Left lung (tissue), 10 donors: Measurements from ENCODE around the gene CALML3. TPM values are rescaled to one million over a fixed set of nuclear protein-coding genes. Genes with fewer than 3 reads are reported as not detected.

Experiments used
- ATAC-seq: fragments of 200-7000 bp; cut with Tn5 transposase; one replicate; pipeline ENCODE4 v1.9.1; 2020; ENCODE audit warnings: moderate library complexity
- DNase-seq, 4 donors: peaks; one replicate each; pipeline ENCODE4 v3.0.0-alpha.2; 2013 to 2020
- H3K27ac ChIP-seq, 2 donors: fragments of 200-600 bp; sonication (generic) in 1 of 2; one replicate each; pipeline versions ENCODE4 v1.5.0 to v1.8.0; 2020 to 2021
- H3K27me3 ChIP-seq, 2 donors: fragments of 200-600 bp; sonication (generic) in 1 of 2; one replicate each; pipeline versions ENCODE4 v1.5.0 to v1.8.0; 2020 to 2021
- H3K36me3 ChIP-seq, 2 donors: fragments of 200-600 bp; sonication (generic) in 1 of 2; one replicate each; pipeline versions ENCODE4 v1.5.0 to v1.8.0; 2020 to 2021
- H3K4me1 ChIP-seq, 2 donors: fragments of 200-600 bp; one replicate each; pipeline ENCODE4 v1.8.0; 2021
- H3K4me3 ChIP-seq, 2 donors: fragments of 200-600 bp; sonication (generic) in 1 of 2; one replicate each; pipeline versions ENCODE4 v1.5.0 to v1.8.0; 2020 to 2021; ENCODE audit warnings: mild to moderate bottlenecking in 1 of 2
- H3K9me3 ChIP-seq, 2 donors: fragments of 200-600 bp; sonication (generic) in 1 of 2; one replicate each; pipeline versions ENCODE4 v1.5.0 to v1.8.0; 2020 to 2021
- CTCF ChIP-seq, 2 donors: fragments of 200-600 bp; sonication (generic) in 1 of 2; IDR thresholded peaks; one replicate each; pipeline versions ENCODE4 v1.5.0 to v1.8.0; 2021; ENCODE audit warnings: antibody characterized with exemption in 2 of 2
- intact Hi-C, 2 donors: fragments of 100-400 bp; cut with DNase I; formaldehyde crosslinking; loops; one replicate each; pipeline versions ENCODE4 v1.11.2 to v1.14.2; 2022
- polyA plus RNA-seq, 6 donors: library from polyadenylated mRNA; unstranded; fragments of 120-200 nt; gene quantifications; one replicate each; pipeline ENCODE4 v1.2.1, GENCODE V29; 2013; ENCODE audit not compliant: insufficient read length in 6 of 6
- total RNA-seq, 2 donors: library from RNA; stranded (reverse); fragmentation: NEBNext Ultra II Directional; extraction: Animal tissue kit (Norgen Biotek cat#: 25700); gene quantifications; one replicate each; pipeline ENCODE4 v1.2.1, GENCODE V29; 2021
- donor health status: DM: no; HTN: yes; CAD: no.
- donor health status: DM: no; HTN: no; CAD: no.

Gene CALML3
- total and polyA plus RNA-seq, 8 donors = 0.28 to 0.87 (median 0.64) TPM; not detected in 2

- ATAC-seq (no peak), DNase-seq (peak in 2 of 4 donors; percentile 29 to 40)
- intact Hi-C loops = no loop called here
- H3K9me3 ChIP-seq = no peaks in the 10 kb centered on the region
- no peaks in the 10 kb centered on the region for H3K27me3 ChIP-seq
- H3K27ac ChIP-seq = no peak overlapping the region
- H3K36me3 ChIP-seq = no peaks in the 10 kb centered on the region
- no peak for TF ChIP-seq CTCF (IDR thresholded peaks at IDR 0.05)
- peaks cover 20 to 23% of the 10 kb centered on the region in 2 donors for H3K4me1 ChIP-seq
- no peak overlapping the region for H3K4me3 ChIP-seq
Measured at GRCh38 chr10:5551531-5552375, 27.0 kb downstream of the CALML3 start.

GRCh38 chr10:5552376-5553321, 27.9 kb downstream of the CALML3 start:
- Histone ChIP-seq H3K4me3 (no peak overlapping the region), H3K9me3 (no peaks in the 10 kb centered on the region), H3K4me1 (peaks cover 11 to 14% of the 10 kb centered on the region in 2 donors), H3K27me3 (no peaks in the 10 kb centered on the region), H3K36me3 (no peaks in the 10 kb centered on the region), H3K27ac (no peak overlapping the region)
- intact Hi-C loops = no loop called here
- no peak for TF ChIP-seq CTCF (IDR thresholded peaks at IDR 0.05)
- ATAC-seq (no peak), DNase-seq (peak in 2 of 4 donors; percentile 22 to 41)

- Histone ChIP-seq H3K4me3 (no peak overlapping the region), H3K9me3 (no peaks in the 10 kb centered on the region), H3K36me3 (no peaks in the 10 kb centered on the region), H3K4me1 (peaks cover 2 to 5% of the 10 kb centered on the region in 2 donors), H3K27me3 (no peaks in the 10 kb centered on the region), H3K27ac (no peak overlapping the region)
- TF ChIP-seq CTCF (IDR thresholded peaks at IDR 0.05) = no peak
- ATAC-seq = no peak
- DNase-seq = peak in 2 of 4 donors; percentile 27 to 67
- intact Hi-C loops = no loop called here
Measured at GRCh38 chr10:5553400-5554170, 28.8 kb downstream of the CALML3 start.

GRCh38 chr10:5555021-5555510, 30.3 kb downstream of the CALML3 start:
- peak in 1 of 4 donors; percentile 67 for DNase-seq
- ATAC-seq = no peak

More at GRCh38 chr10:5555021-5555510, 30.3 kb downstream of the CALML3 start:
- H3K4me3 ChIP-seq = no peak overlapping the region
- H3K27ac ChIP-seq = no peak overlapping the region
- intact Hi-C loops = no loop called here
- TF ChIP-seq CTCF (IDR thresholded peaks at IDR 0.05) = no peak
- no peaks in the 10 kb centered on the region for H3K4me1 ChIP-seq
- H3K9me3 ChIP-seq = no peaks in the 10 kb centered on the region
- no peaks in the 10 kb centered on the region for H3K27me3 ChIP-seq
- H3K36me3 ChIP-seq = no peaks in the 10 kb centered on the region
